T-cell (primary cell): Measurements from ENCODE around the gene ZNF423. TPM values are rescaled to one million over a fixed set of nuclear protein-coding genes. Genes with fewer than 3 reads are reported as not detected.

ENCODE experiments used
- ATAC-seq, 4 experiments: fragments of 200-7000 bp in 3 of 4; fragments of 150-1000 bp in 1 of 4; cut with Tn5 transposase; replicated peaks in 1 of 4; 1 replicate in 3 of 4; 2 replicates in 1 of 4; pipeline ENCODE4 v1.10.0; 2021; ENCODE audit warnings: moderate library complexity in 3 of 4, mild to moderate bottlenecking in 2 of 4, moderate number of reproducible peaks in 1 of 4
- CTCF ChIA-PET, 2 donors: fragments of 300-600 bp; sonication (Branson Sonifier 250); formaldehyde crosslinking; loops; one replicate each; lab custom pipeline; 2022; ENCODE audit warnings: antibody characterized with exemption in 2 of 2; lab: Charles Lee
- POLR2A ChIA-PET, 2 donors: fragments of 300-600 bp; sonication (Branson Sonifier 250); formaldehyde crosslinking; loops; one replicate each; lab custom pipeline; 2022; ENCODE audit warnings: antibody characterized with exemption in 2 of 2; lab: Charles Lee
- DNase-seq, 35 experiments: peaks; one replicate each; pipeline versions ENCODE4 v3.0.0 to v3.0.0-alpha.2; 2013 to 2023
- H3K27ac ChIP-seq: one replicate; pipeline ENCODE4 v1.5.1; 2013; ENCODE audit warnings: low read length
- H3K27me3 ChIP-seq, 2 experiments: replicated peaks in 1 of 2; 1 replicate in 1 of 2; 2 replicates in 1 of 2; pipeline versions ENCODE4 v1.6.1 to v1.7.0; 2013; ENCODE audit warnings: low read length in 1 of 2, mixed read lengths in 1 of 2; ENCODE audit not compliant: control insufficient read depth in 2 of 2, insufficient read depth in 2 of 2; ENCODE audit errors: extremely low read depth in 1 of 2
- H3K36me3 ChIP-seq, 2 donors: 1 replicate in 1 of 2; 2 replicates in 1 of 2; pipeline versions ENCODE4 v1.6.1 to v1.7.0; 2013; ENCODE audit warnings: low read length in 1 of 2; ENCODE audit not compliant: control insufficient read depth in 2 of 2, insufficient read depth in 1 of 2; ENCODE audit errors: extremely low read depth in 1 of 2
- H3K4me1 ChIP-seq, 2 experiments: 1 replicate in 1 of 2; 2 replicates in 1 of 2; pipeline versions ENCODE4 v1.6.1 to v1.7.0; 2013; ENCODE audit warnings: low read length in 2 of 2, mixed read lengths in 1 of 2; ENCODE audit not compliant: insufficient read depth in 2 of 2, control insufficient read depth in 1 of 2; ENCODE audit errors: extremely low read depth in 1 of 2
- H3K4me3 ChIP-seq, 2 donors: 1 replicate in 1 of 2; 2 replicates in 1 of 2; pipeline versions ENCODE4 v1.5.1 to v1.7.0; 2013; ENCODE audit warnings: mild to moderate bottlenecking in 2 of 2, low read length in 1 of 2, moderate library complexity in 1 of 2; ENCODE audit not compliant: control insufficient read depth in 1 of 2; ENCODE audit errors: extremely low read depth in 1 of 2
- H3K9me3 ChIP-seq: 2 replicates; pipeline ENCODE4 v1.7.0; 2013
- H3K27ac Mint-ChIP-seq, 2 donors: one replicate each; pipeline ENCODE4 v1.8.0; 2020 to 2021; ENCODE audit warnings: mild to moderate bottlenecking in 2 of 2, mixed read lengths in 2 of 2
- H3K27me3 Mint-ChIP-seq, 2 donors: one replicate each; pipeline ENCODE4 v1.8.0; 2021 to 2022; ENCODE audit warnings: mixed read lengths in 2 of 2
- H3K36me3 Mint-ChIP-seq: one replicate; pipeline ENCODE4 v1.8.0; 2021; ENCODE audit warnings: mixed read lengths
- H3K4me1 Mint-ChIP-seq, 3 donors: one replicate each; pipeline ENCODE4 v1.8.0; 2020 to 2022; ENCODE audit warnings: mixed read lengths in 3 of 3, mild to moderate bottlenecking in 1 of 3
- H3K4me3 Mint-ChIP-seq, 3 donors: one replicate each; pipeline ENCODE4 v1.8.0; 2020 to 2022; ENCODE audit warnings: mild to moderate bottlenecking in 3 of 3, mixed read lengths in 3 of 3, moderate library complexity in 3 of 3
- H3K9me3 Mint-ChIP-seq, 3 donors: one replicate each; pipeline ENCODE4 v1.8.0; 2020 to 2022; ENCODE audit warnings: mixed read lengths in 3 of 3
- WGBS: methylation state at CpG from one replicate; pipeline ENCODE4 v1.1.5; 2013; ENCODE audit warnings: missing lambda C conversion rate; ENCODE audit not compliant: insufficient coverage; 5-methylcytosine and 5-hydroxymethylcytosine counted together
- total RNA-seq, 35 experiments: library from RNA in 6 of 35; stranded (reverse) in 6 of 35; fragments of 120-200 nt in 1 of 35; gene quantifications; one replicate each; pipeline versions ENCODE4 v1.2.1 to v1.2.4 and lab custom pipeline; 2013 to 2026

ZNF423 gene
- total RNA-seq, 5 donors from 2014 or later (not counting 1 experiment from before 2014, with no cell fraction given): 0.07 to 0.12 TPM; not detected in 3

GRCh38 chr16:49799172-49799571 lies 56.7 kb downstream of the ZNF423 start:
- WGBS: 83% methylated on average over 1 of the region's 4 CpGs
- Histone ChIP-seq H3K27ac (no peak overlapping the region), H3K36me3 (no peaks in the 10 kb centered on the region), H3K9me3 (no peaks in the 10 kb centered on the region), H3K4me1 (no peaks in the 10 kb centered on the region), H3K4me3 (no peak overlapping the region), H3K27me3 (peaks cover 0 to 19% of the 10 kb centered on the region in 2 experiments)
- Mint-ChIP-seq H3K4me3 (no peak overlapping the region), H3K27me3 (peaks cover 4 to 6% of the 10 kb centered on the region in 2 donors), H3K9me3 (no peaks in the 10 kb centered on the region), H3K36me3 (no peaks in the 10 kb centered on the region), H3K4me1 (no peaks in the 10 kb centered on the region), H3K27ac (no peak overlapping the region)
- ATAC-seq (no peak), DNase-seq (no peak)
- ChIA-PET POLR2A (no interaction called here), CTCF (no interaction called here)

GRCh38 chr16:49795513-49795912 lies 60.4 kb downstream of the ZNF423 start:
- POLR2A ChIA-PET: no interaction called here
- WGBS: 78% methylated on average over 6 of the region's 8 CpGs
- no peaks in the 10 kb centered on the region for H3K4me1 Mint-ChIP-seq

GRCh38 chr16:49793244-49793643 lies 62.7 kb downstream of the ZNF423 start:
- no peak overlapping the region for H3K27ac Mint-ChIP-seq
- H3K9me3 Mint-ChIP-seq: no peaks in the 10 kb centered on the region
- no peak overlapping the region for H3K4me3 Mint-ChIP-seq
- 66% methylated on average over 5 of the region's 11 CpGs for WGBS
- no peaks in the 10 kb centered on the region for H3K4me1 ChIP-seq
- H3K9me3 ChIP-seq: no peaks in the 10 kb centered on the region
- H3K27me3 Mint-ChIP-seq: peaks cover 0 to 4% of the 10 kb centered on the region in 2 donors
- DNase-seq (no peak), ATAC-seq (no peak)
- no peak overlapping the region for H3K27ac ChIP-seq
- no peaks in the 10 kb centered on the region for H3K36me3 Mint-ChIP-seq
- H3K27me3 ChIP-seq: peaks cover 0 to 16% of the 10 kb centered on the region in 2 experiments
- no peaks in the 10 kb centered on the region for H3K4me1 Mint-ChIP-seq
- no peaks in the 10 kb centered on the region for H3K36me3 ChIP-seq
- ChIA-PET POLR2A (no interaction called here), CTCF (no interaction called here)
- no peak overlapping the region for H3K4me3 ChIP-seq

More at GRCh38 chr16:49795513-49795912, 60.4 kb downstream of the ZNF423 start:
- no peak overlapping the region for H3K27ac Mint-ChIP-seq
- H3K36me3 ChIP-seq: no peaks in the 10 kb centered on the region
- H3K9me3 Mint-ChIP-seq: no peaks in the 10 kb centered on the region
- H3K9me3 ChIP-seq: no peaks in the 10 kb centered on the region
- CTCF ChIA-PET: no interaction called here
- no peak overlapping the region for H3K4me3 ChIP-seq
- peaks cover 0 to 11% of the 10 kb centered on the region in 2 experiments for H3K27me3 ChIP-seq
- H3K27ac ChIP-seq: no peak overlapping the region
- DNase-seq (no peak), ATAC-seq (no peak)
- peaks cover 4% of the 10 kb centered on the region in 2 donors for H3K27me3 Mint-ChIP-seq
- no peak overlapping the region for H3K4me3 Mint-ChIP-seq
- no peaks in the 10 kb centered on the region for H3K4me1 ChIP-seq
- no peaks in the 10 kb centered on the region for H3K36me3 Mint-ChIP-seq

- H3K27me3 Mint-ChIP-seq: peaks cover 0 to 4% of the 10 kb centered on the region in 2 donors
- no peak overlapping the region for H3K27ac Mint-ChIP-seq
- ATAC-seq (no peak), DNase-seq (no peak)
- H3K9me3 ChIP-seq: no peaks in the 10 kb centered on the region
- no peaks in the 10 kb centered on the region for H3K36me3 Mint-ChIP-seq
- H3K4me1 Mint-ChIP-seq: no peaks in the 10 kb centered on the region
- no peaks in the 10 kb centered on the region for H3K36me3 ChIP-seq
- no peaks in the 10 kb centered on the region for H3K9me3 Mint-ChIP-seq
- ChIA-PET CTCF (no interaction called here), POLR2A (no interaction called here)
- H3K27me3 ChIP-seq: peaks cover 0 to 25% of the 10 kb centered on the region in 2 experiments
- no peak overlapping the region for H3K4me3 Mint-ChIP-seq
- H3K27ac ChIP-seq: no peak overlapping the region
- H3K4me1 ChIP-seq: no peaks in the 10 kb centered on the region
- WGBS: 20% methylated on average over 1 of the region's 4 CpGs
- no peak overlapping the region for H3K4me3 ChIP-seq
These were observed 66.3 kb downstream of the ZNF423 start for GRCh38 chr16:49789616-49790015.

GRCh38 chr16:49788986-49789385 lies 66.9 kb downstream of the ZNF423 start:
- no peaks in the 10 kb centered on the region for H3K9me3 ChIP-seq
- ChIA-PET CTCF (no interaction called here), POLR2A (no interaction called here)
- no peaks in the 10 kb centered on the region for H3K4me1 ChIP-seq
- H3K27me3 ChIP-seq: peaks cover 0 to 22% of the 10 kb centered on the region in 2 experiments
- DNase-seq: no peak
- H3K9me3 Mint-ChIP-seq: no peaks in the 10 kb centered on the region
- H3K36me3 Mint-ChIP-seq: no peaks in the 10 kb centered on the region
- no peak for ATAC-seq
- H3K4me1 Mint-ChIP-seq: no peaks in the 10 kb centered on the region
- H3K36me3 ChIP-seq: no peaks in the 10 kb centered on the region
- no peak overlapping the region for H3K4me3 Mint-ChIP-seq
- H3K27me3 Mint-ChIP-seq: no peaks in the 10 kb centered on the region
- H3K27ac Mint-ChIP-seq: no peak overlapping the region
- 80% methylated on average over 4 of the region's 7 CpGs for WGBS
- no peak overlapping the region for H3K27ac ChIP-seq
- no peak overlapping the region for H3K4me3 ChIP-seq

GRCh38 chr16:49788572-49788971 lies 67.3 kb downstream of the ZNF423 start:
- POLR2A ChIA-PET: no interaction called here
- H3K27me3 Mint-ChIP-seq: no peaks in the 10 kb centered on the region
- H3K27ac ChIP-seq: no peak overlapping the region
- WGBS: no CpG with 5 or more reads among the region's 3 CpGs
- no peak overlapping the region for H3K27ac Mint-ChIP-seq
- CTCF ChIA-PET: no interaction called here
- H3K4me1 Mint-ChIP-seq: no peaks in the 10 kb centered on the region
- no peaks in the 10 kb centered on the region for H3K36me3 Mint-ChIP-seq
- no peaks in the 10 kb centered on the region for H3K9me3 ChIP-seq
- no peaks in the 10 kb centered on the region for H3K36me3 ChIP-seq
- H3K4me3 ChIP-seq: no peak overlapping the region
- H3K4me3 Mint-ChIP-seq: no peak overlapping the region
- H3K4me1 ChIP-seq: no peaks in the 10 kb centered on the region
- no peaks in the 10 kb centered on the region for H3K9me3 Mint-ChIP-seq
- DNase-seq: no peak
- H3K27me3 ChIP-seq: peaks cover 0 to 22% of the 10 kb centered on the region in 2 experiments
- ATAC-seq: no peak
